Activated T-cell treated with anti-CD3 and anti-CD28 coated beads for 24 hours (primary cell): ENCODE measurements around the gene FBL.
"Not testable (repeated sequence)": the region's sequence is repeated elsewhere in the genome, so short reads cannot be mapped to it uniquely, and the experiment has no call there.

Experiments
- DNase-seq: peaks from one replicate; pipeline ENCODE4 v3.0.0-alpha.2; 2020; ENCODE audit warnings: low read depth

FBL gene

GRCh38 chr19:39845933-39846677 lies at the start of gene FBL:
Gene FBL, minus strand, starts transcription at chr19:39846379. Its CDS starts 79 bp downstream, at chr19:39846300.
- DNase-seq, result peak; percentile 97

GRCh38 chr19:39895096-39895495 lies 48.9 kb upstream of the FBL start:
- not testable (repeated sequence) for DNase-seq

- not testable (repeated sequence) for DNase-seq
Measured at GRCh38 chr19:39894236-39894606, 48.0 kb upstream of the FBL start.

GRCh38 chr19:39893366-39894235 lies 47.4 kb upstream of the FBL start:
- not testable (repeated sequence) for DNase-seq

GRCh38 chr19:39892506-39892902 lies 46.3 kb upstream of the FBL start:
- not testable (repeated sequence) for DNase-seq

GRCh38 chr19:39891660-39892505 lies 45.7 kb upstream of the FBL start:
- DNase-seq, result not testable (repeated sequence)

- no peak for DNase-seq
Measured at GRCh38 chr19:39890755-39891551, 44.8 kb upstream of the FBL start.

- DNase-seq, result not testable (repeated sequence)
Measured at GRCh38 chr19:39889872-39890754, 43.9 kb upstream of the FBL start.

- not testable (repeated sequence) for DNase-seq
Measured at GRCh38 chr19:39887456-39887951, 41.3 kb upstream of the FBL start.

- DNase-seq, result not testable (repeated sequence)
Measured at GRCh38 chr19:39885821-39886554, 39.8 kb upstream of the FBL start.

- not testable (repeated sequence) for DNase-seq
Measured at GRCh38 chr19:39884721-39885120, 38.5 kb upstream of the FBL start.

- DNase-seq, result not testable (repeated sequence)
Measured at GRCh38 chr19:39882645-39883044, 36.5 kb upstream of the FBL start.

- peak; percentile 20 for DNase-seq
Measured at GRCh38 chr19:39881495-39882110, 35.4 kb upstream of the FBL start.

GRCh38 chr19:39880241-39880640 lies 34.1 kb upstream of the FBL start:
- not testable (repeated sequence) for DNase-seq

GRCh38 chr19:39879796-39880195 lies 33.6 kb upstream of the FBL start:
- DNase-seq, result not testable (repeated sequence)

GRCh38 chr19:39878866-39879265 lies 32.7 kb upstream of the FBL start:
- not testable (repeated sequence) for DNase-seq

- DNase-seq, result no peak
Measured at GRCh38 chr19:39878398-39878797, 32.2 kb upstream of the FBL start.

GRCh38 chr19:39877982-39878381 lies 31.8 kb upstream of the FBL start:
- DNase-seq, result not testable (repeated sequence)

GRCh38 chr19:39877488-39877887 lies 31.3 kb upstream of the FBL start:
- DNase-seq, result not testable (repeated sequence)
